Heart right ventricle (tissue), 16 donors: ENCODE measurements around the gene RTN4. TPM values are rescaled to one million over a fixed set of nuclear protein-coding genes. Genes with fewer than 3 reads are reported as not detected.

Experiments used
- ATAC-seq, 8 donors: fragments of 200-7000 bp; cut with Tn5 transposase; one replicate each; pipeline ENCODE4 v1.9.1; 2020; ENCODE audit warnings: mild to moderate bottlenecking in 8 of 8, moderate library complexity in 8 of 8, moderate number of reproducible peaks in 1 of 8
- DNase-seq, 2 donors: peaks; one replicate each; pipeline ENCODE4 v3.0.0-alpha.2; 2020
- H3K27ac ChIP-seq, 10 donors: fragments of 200-600 bp; sonication (generic) in 2 of 10; one replicate each; pipeline versions ENCODE4 v1.5.0 to v1.8.0; 2020 to 2022; ENCODE audit warnings: mild to moderate bottlenecking in 3 of 10
- H3K27me3 ChIP-seq, 7 donors: fragments of 200-600 bp; one replicate each; pipeline ENCODE4 v1.8.0; 2021 to 2022; ENCODE audit warnings: mild to moderate bottlenecking in 2 of 7
- H3K36me3 ChIP-seq, 9 donors: fragments of 200-600 bp; sonication (generic) in 1 of 9; one replicate each; pipeline versions ENCODE4 v1.5.0 to v1.8.0; 2020 to 2022; ENCODE audit warnings: mild to moderate bottlenecking in 2 of 9
- H3K4me1 ChIP-seq, 9 donors: fragments of 200-600 bp; sonication (generic) in 1 of 9; one replicate each; pipeline versions ENCODE4 v1.5.0 to v1.8.0; 2020 to 2022; ENCODE audit warnings: mild to moderate bottlenecking in 4 of 9
- H3K4me3 ChIP-seq, 10 donors: fragments of 200-600 bp; sonication (generic) in 2 of 10; one replicate each; pipeline versions ENCODE4 v1.5.0 to v1.8.0; 2020 to 2022; ENCODE audit warnings: mild to moderate bottlenecking in 7 of 10, moderate library complexity in 2 of 10
- H3K9me3 ChIP-seq, 11 donors: fragments of 200-600 bp in 10 of 11; sonication (generic) in 2 of 11; one replicate each; pipeline versions ENCODE4 v1.5.0 to v1.8.0; 2013 to 2022; ENCODE audit warnings: mild to moderate bottlenecking in 2 of 11, control low read depth in 1 of 11, moderate library complexity in 1 of 11
- WGBS, 2 donors: extraction: QIAGEN DNeasy Blood & Tissue Kit; methylation state at CpG; one replicate each; pipeline ENCODE4 v1.1.7; 2013; ENCODE audit warnings: inconsistent platforms in 1 of 2; 5-methylcytosine and 5-hydroxymethylcytosine counted together
- intact Hi-C, 10 donors: fragments of 100-400 bp; cut with DNase I; formaldehyde crosslinking; loops; one replicate each; pipeline versions ENCODE4 v1.11.1 to v1.14.2; 2022
- polyA plus RNA-seq, 2 donors: library from polyadenylated mRNA; stranded (reverse); fragments of 200-250 nt; gene quantifications; one replicate each; pipeline ENCODE4 v1.2.3, GENCODE V29; 2013
- total RNA-seq, 10 donors: library from RNA; stranded (reverse); fragmentation: NEBNext Ultra II Directional in 3 of 10; extraction: Animal tissue kit (Norgen Biotek cat#: 25700) in 3 of 10; gene quantifications; one replicate each; pipeline versions ENCODE4 v1.2.1 to v1.2.4, GENCODE V29; 2021 to 2023
- TF ChIP-seq, protein P1 (sequence below), 9 donors: fragments of 200-600 bp; sonication (generic) in 2 of 9; IDR thresholded peaks; one replicate each; pipeline versions ENCODE4 v1.5.0 to v1.8.0; 2021 to 2022; ENCODE audit warnings: antibody characterized with exemption in 9 of 9, mild to moderate bottlenecking in 5 of 9, moderate library complexity in 1 of 9
- donor health status: Arrhythmogenic right ventricular cardiomyopathy.
- donor health status: ischemic (EF 13 %, LVEDD 7.1; RV severe dilation, severe dysfunction).
- donor health status: healthy with polysubstance abuse.
- donor health status: DM: no; HTN: yes; CAD: no.
- donor health status: DM: no; HTN: no; CAD: no.
- donor health status: ischemic (EF 25% LVEDD 6.9; RV normal size, moderate dysfunction).
- donor health status: ischemic (EF 25% LVEDD 5.7; RV mildly dilated, moderate dysfunction).
- donor health status: healthy.
- donor health status: DM: yes; HTN: yes; CAD: no.
- donor health status: Ischemic cardiomyopathy.
- donor health status: ischemic (EF 35%, LVEDD 5.7; RV mildly dilated, moderate dysfunction).
- donor health status: nonischemic (EF 11% LVEDD 7.7; RV severe dilation, severe dysfunction).
- donor health status: DM: yes; HTN: yes; CAD: no.
- donor health status: PGD.
- donor health status: ischemic (EF 29% LVEDD 5.4; RV normal size, mild dysfunction).
- donor health status: nonischemic (EF 23%, LVEDD 6.1; RV moderate dilation, normal function).

RTN4 gene
- total and polyA plus RNA-seq, 12 donors: 40.6 to 163 (median 95.3) TPM

DNA sequence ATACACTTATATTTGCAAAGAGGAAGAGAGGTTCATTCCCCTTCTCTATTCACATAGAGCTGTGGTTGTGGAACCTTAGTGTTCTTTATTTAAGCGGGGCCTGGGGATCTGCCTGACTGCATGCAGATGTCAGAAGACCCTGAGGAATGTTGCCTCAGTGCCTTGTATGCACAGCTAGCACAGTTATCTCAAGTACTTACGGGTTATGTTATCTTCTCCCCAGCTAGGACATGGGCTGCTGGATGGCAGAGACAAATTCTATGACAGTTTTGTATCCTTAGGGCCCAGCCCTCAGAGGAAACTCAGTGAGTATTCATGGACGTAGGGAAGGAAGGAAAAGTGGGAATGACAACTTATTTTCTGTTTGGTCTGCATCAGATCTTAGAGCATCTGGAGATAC is 37.7 kb upstream of the RTN4 start:
- no peak overlapping the region for H3K4me3 ChIP-seq
- 42 to 48% methylated on average over 3 of the region's 3 CpGs for WGBS, 2 donors
- no peaks in the 10 kb centered on the region for H3K27me3 ChIP-seq
- intact Hi-C loops: no loop called here
- H3K4me1 ChIP-seq: peaks cover 0 to 26% (median 5%) of the 10 kb centered on the region in 9 donors
- no peaks in the 10 kb centered on the region for H3K9me3 ChIP-seq
- H3K36me3 ChIP-seq: no peaks in the 10 kb centered on the region
- DNase-seq: peak in 1 of 2 donors; percentile 13
- TF ChIP-seq, protein P1, sequence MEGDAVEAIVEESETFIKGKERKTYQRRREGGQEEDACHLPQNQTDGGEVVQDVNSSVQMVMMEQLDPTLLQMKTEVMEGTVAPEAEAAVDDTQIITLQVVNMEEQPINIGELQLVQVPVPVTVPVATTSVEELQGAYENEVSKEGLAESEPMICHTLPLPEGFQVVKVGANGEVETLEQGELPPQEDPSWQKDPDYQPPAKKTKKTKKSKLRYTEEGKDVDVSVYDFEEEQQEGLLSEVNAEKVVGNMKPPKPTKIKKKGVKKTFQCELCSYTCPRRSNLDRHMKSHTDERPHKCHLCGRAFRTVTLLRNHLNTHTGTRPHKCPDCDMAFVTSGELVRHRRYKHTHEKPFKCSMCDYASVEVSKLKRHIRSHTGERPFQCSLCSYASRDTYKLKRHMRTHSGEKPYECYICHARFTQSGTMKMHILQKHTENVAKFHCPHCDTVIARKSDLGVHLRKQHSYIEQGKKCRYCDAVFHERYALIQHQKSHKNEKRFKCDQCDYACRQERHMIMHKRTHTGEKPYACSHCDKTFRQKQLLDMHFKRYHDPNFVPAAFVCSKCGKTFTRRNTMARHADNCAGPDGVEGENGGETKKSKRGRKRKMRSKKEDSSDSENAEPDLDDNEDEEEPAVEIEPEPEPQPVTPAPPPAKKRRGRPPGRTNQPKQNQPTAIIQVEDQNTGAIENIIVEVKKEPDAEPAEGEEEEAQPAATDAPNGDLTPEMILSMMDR (IDR thresholded peaks at IDR 0.05): no peak
- ATAC-seq: peak in 7 of 8 donors; percentile 42 to 91 (median 78)
- peak overlapping the region in 3 of 10 donors; percentile 24 to 63 (median 34) for H3K27ac ChIP-seq

DNA sequence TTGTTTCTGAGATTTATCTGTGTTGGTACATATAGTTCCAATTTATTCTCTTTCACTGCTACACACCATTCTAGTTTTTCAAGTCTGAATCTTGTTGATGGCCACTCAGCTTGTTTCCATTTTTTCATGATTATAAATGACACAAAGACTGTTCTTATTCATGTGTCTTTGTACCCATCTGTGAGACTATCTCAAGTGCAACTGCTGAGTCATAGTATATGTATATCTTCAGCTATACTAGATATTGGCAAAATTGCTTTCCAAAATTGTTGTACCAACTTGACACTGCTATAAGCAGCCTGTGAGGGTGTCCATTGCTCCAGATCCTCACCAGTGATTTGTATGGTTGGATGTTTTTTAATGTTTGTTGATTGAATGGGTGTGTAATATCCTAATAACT is 37.2 kb upstream of the RTN4 start:
- ATAC-seq: peak in 2 of 8 donors; percentile 19 to 30
- TF ChIP-seq, protein P1 (IDR thresholded peaks at IDR 0.05): no peak
- intact Hi-C loops: no loop called here
- Histone ChIP-seq H3K4me3 (no peak overlapping the region), H3K36me3 (no peaks in the 10 kb centered on the region), H3K27ac (peak overlapping the region in 3 of 10 donors; percentile 24 to 63 (median 34)), H3K9me3 (no peaks in the 10 kb centered on the region), H3K27me3 (no peaks in the 10 kb centered on the region), H3K4me1 (peaks cover 0 to 28% (median 6%) of the 10 kb centered on the region in 9 donors)
- no peak for DNase-seq

DNA sequence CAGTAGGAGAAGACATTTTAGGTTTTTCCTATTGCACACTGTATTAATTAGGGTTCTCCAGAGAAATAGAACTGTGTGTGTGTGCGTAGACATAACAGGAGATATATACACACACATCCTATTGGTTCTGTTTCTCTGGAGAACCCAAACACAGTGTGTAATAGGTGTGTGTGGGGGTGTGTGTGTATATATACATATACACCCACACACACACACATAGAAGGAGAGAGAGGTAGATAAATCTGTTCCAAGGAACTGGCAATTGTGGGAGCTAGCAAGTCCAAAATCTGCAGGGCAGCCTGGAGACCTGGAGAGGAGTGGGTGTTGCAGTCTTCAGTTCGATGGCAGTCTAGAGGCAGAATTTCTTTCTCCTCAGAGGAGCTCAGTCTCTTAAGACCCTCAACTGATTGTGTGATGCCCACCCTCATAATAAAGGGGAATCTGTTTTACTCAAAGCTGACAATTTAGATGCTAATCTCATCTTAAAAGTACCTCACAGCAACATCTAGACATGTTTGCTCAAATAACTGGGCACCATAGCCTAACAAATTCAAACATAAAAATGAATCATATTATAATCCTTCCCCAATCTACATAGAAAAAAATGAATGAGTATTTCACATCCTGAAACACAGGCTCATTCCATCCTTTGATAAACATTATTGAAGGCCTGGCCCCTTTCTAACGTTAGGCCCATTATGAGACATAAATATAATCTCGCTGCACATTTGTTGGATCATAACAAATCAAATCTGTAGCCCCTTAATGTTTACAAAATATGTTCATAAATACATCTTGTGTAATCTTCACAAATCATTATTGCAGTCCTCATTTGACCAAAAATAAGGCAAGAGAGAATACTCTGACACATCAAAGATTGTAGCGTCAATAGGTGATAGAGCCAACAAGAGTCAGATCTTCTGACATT is 35.1 kb upstream of the RTN4 start:
- TF ChIP-seq, protein P1 (IDR thresholded peaks at IDR 0.05): no peak
- Histone ChIP-seq H3K4me3 (no peak overlapping the region), H3K9me3 (peaks cover 0 to 6% (median 0%) of the 10 kb centered on the region in 11 donors), H3K27me3 (no peaks in the 10 kb centered on the region), H3K36me3 (no peaks in the 10 kb centered on the region), H3K27ac (no peak overlapping the region), H3K4me1 (peaks cover 0 to 27% (median 6%) of the 10 kb centered on the region in 9 donors)
- ATAC-seq (no peak), DNase-seq (no peak)
- intact Hi-C loops: no loop called here
- 90 to 94% methylated on average over 5 of the region's 5 CpGs for WGBS, 2 donors

DNA sequence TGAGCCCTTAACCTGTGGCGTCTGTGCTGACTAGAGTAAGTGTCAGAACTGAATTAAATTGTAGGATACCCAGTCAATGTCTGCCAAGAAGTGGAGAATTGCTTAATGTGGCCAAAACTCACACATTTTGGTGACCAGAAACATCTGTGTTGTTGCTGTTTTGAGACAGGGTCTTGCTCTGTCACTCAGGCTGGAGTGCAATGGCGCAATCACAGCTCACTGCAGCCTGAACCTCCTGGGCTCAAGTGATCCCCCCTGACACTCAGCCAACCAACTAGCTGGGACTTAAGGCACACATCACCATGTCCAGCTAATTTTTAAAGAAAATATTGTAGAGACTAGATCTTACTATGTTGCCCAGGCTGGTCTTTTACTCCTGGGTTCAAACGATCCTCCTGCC is 34.4 kb upstream of the RTN4 start:
- Histone ChIP-seq H3K9me3 (peaks cover 0 to 11% (median 0%) of the 10 kb centered on the region in 11 donors), H3K36me3 (no peaks in the 10 kb centered on the region), H3K27me3 (no peaks in the 10 kb centered on the region), H3K4me3 (no peak overlapping the region), H3K4me1 (peaks cover 0 to 27% (median 6%) of the 10 kb centered on the region in 9 donors), H3K27ac (no peak overlapping the region)
- DNase-seq (no peak), ATAC-seq (no peak)
- intact Hi-C loops: no loop called here
- TF ChIP-seq, protein P1 (IDR thresholded peaks at IDR 0.05): no peak
- 88 to 92% methylated on average over 3 of the region's 3 CpGs for WGBS, 2 donors
